OCI-LY3 (cell line): ENCODE data around the gene CCT6A.

Experiments used
- EZH2phosphoT487 ChIP-seq: fragments of 200-600 bp; shearing (Covaris generic); IDR thresholded peaks from 2 replicates; pipeline ENCODE4 v1.6.1; 2018; ENCODE audit warnings: antibody characterized with exemption, mixed run types, low read depth
- TF ChIP-seq, protein P1 (sequence below): fragments of 200-600, 300-600 bp; sonication (generic); IDR thresholded peaks from 2 replicates; pipeline ENCODE4 v1.5.1; 2014; ENCODE audit warnings: antibody characterized with exemption, low read length, low read depth

DNA sequence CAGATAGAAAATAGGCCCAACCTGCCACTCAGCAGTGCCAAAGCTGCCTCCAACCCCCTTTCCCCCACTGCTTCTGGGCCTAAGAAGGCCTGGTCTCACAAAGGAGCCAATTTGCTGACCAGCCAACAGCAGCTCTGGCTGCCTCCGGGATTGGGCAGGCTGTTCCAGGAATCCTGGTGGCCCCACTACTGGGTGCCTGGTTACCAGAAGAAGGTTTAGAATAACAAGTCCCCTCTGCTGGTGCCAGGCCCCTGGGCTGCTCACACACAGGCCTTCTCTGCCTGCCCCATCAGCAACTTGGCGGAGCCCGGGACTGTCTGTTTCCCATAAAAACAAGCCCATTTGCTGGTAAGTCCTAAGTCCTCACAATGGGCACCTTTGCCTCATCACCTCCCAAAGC, 40.0 kb downstream of the CCT6A start:
- TF ChIP-seq, protein P1, sequence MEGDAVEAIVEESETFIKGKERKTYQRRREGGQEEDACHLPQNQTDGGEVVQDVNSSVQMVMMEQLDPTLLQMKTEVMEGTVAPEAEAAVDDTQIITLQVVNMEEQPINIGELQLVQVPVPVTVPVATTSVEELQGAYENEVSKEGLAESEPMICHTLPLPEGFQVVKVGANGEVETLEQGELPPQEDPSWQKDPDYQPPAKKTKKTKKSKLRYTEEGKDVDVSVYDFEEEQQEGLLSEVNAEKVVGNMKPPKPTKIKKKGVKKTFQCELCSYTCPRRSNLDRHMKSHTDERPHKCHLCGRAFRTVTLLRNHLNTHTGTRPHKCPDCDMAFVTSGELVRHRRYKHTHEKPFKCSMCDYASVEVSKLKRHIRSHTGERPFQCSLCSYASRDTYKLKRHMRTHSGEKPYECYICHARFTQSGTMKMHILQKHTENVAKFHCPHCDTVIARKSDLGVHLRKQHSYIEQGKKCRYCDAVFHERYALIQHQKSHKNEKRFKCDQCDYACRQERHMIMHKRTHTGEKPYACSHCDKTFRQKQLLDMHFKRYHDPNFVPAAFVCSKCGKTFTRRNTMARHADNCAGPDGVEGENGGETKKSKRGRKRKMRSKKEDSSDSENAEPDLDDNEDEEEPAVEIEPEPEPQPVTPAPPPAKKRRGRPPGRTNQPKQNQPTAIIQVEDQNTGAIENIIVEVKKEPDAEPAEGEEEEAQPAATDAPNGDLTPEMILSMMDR = no peak
- no peak for TF ChIP-seq EZH2phosphoT487
